Measurements from ENCODE around the gene ITIH5.

ITIH5 gene

DNA sequence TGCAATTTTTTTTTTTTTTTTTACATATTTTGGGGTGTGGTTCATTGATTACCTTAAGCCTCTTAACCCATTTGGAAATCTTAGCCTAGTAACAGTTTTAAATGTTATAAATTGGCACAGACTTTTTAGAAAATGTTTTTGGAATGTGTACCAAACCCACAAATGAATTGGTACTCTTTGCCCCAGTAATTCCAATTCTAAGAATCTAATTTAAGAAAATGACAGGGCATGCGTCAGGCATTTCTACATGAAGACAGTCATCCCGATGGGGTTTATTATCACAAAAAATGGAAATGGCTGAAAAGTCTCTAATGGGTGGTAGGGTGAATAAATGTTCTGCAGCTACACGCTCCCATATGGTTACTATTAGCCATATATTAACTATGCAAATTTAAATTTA, 54.9 kb downstream of the ITIH5 start:
- Histone ChIP-seq H3K9me3 (replicated peaks in 1 of 2; ENCODE audit: control insufficient read depth in 2 of 2, insufficient read depth in 1 of 2, low read depth in 1 of 2, low read length in 2 of 2) (no peaks in the 10 kb centered on the region), H2BK5ac (ENCODE audit: low read length) (no peak overlapping the region), H2BK15ac (ENCODE audit: low read length) (no peak overlapping the region), H2AK5ac (ENCODE audit: low read depth, low read length) (no peak overlapping the region), H3K4me1 (ENCODE audit: control insufficient read depth in 2 of 2, insufficient read depth in 1 of 2, low read depth in 1 of 2, low read length in 2 of 2) (no peaks in the 10 kb centered on the region), H3K14ac (ENCODE audit: low read length) (no peak overlapping the region), H3K36me3 (replicated peaks in 1 of 2; ENCODE audit: control insufficient read depth in 2 of 2, insufficient read depth in 2 of 2, low read length in 2 of 2) (no peaks in the 10 kb centered on the region), H2BK120ac (ENCODE audit: low read depth, low read length) (no peak overlapping the region), H3K27ac (replicated peaks; ENCODE audit: low read length) (no peak overlapping the region), H4K91ac (ENCODE audit: low read depth, low read length, poor library complexity) (no peak overlapping the region), H2AFZ (ENCODE audit: low read length) (no peak overlapping the region), H3K18ac (ENCODE audit: low read length) (no peak overlapping the region), H3K9ac (ENCODE audit: low read depth, low read length, poor library complexity) (no peak overlapping the region), H3K4me3 (ENCODE audit: low read length in 2 of 2) (no peak overlapping the region), H3K4me2 (ENCODE audit: insufficient read depth, low read length, poor library complexity, severe bottlenecking) (no peak overlapping the region), H2BK12ac (ENCODE audit: low read length) (no peak overlapping the region), H3K27me3 (ENCODE audit: control insufficient read depth in 3 of 3, insufficient read depth in 3 of 3, low read depth in 1 of 3, low read length in 3 of 3) (no peaks in the 10 kb centered on the region), H3K79me1 (ENCODE audit: low read depth, low read length) (no peaks in the 10 kb centered on the region), H3K23ac (ENCODE audit: low read depth, low read length, poor library complexity) (no peak overlapping the region), H3K4ac (ENCODE audit: low read length) (no peak overlapping the region), H4K8ac (ENCODE audit: low read depth, low read length) (no peak overlapping the region)
- DNase-seq (ENCODE audit: low spot score): no peak
- WGBS, 2 donors (ENCODE audit: extremely low coverage in 2 of 2, insufficient read length in 2 of 2, insufficient replicate concordance in 1 of 2): no CpG with 5 or more reads among the region's 3 CpGs

DNA sequence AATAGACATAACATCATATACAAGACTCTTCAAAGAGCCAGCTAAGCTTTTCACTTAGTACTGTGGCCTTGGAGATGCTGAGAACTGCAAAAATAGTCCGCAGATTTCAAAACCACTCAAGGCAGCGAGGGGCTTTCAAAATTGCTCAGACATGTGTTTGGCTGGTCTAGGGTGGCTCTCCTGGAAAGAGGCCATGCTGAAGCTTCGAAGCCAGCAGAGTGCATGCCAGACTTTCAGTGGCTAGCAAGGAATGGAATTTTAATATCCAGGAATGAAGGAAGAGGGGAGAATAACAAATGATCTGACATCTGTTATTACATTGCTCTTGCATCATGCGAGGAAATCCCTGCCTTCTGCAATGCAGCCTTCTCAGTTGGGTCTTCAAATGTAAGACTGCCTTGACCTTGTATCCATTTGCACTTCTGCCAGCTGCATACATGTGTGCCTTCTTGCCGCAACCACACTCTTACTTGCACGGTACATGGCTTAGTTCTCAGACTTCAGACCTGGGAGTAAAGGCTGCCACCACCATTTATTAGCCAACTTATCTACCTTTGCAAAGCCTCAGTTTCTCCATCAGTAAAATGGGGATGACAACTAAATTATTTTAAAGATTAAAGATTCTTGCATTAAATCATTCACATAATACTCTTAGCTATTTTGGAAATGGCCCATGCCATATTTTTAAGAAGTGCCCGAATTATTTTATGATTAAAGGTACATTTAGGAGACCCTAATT, 55.9 kb downstream of the ITIH5 start:
- no peak overlapping the region for H3K9ac ChIP-seq (ENCODE audit: low read depth, low read length, poor library complexity)
- WGBS, 2 donors (ENCODE audit: extremely low coverage in 2 of 2, insufficient read length in 2 of 2, insufficient replicate concordance in 1 of 2): no CpG with 5 or more reads among the region's 7 CpGs
- DNase-seq (ENCODE audit: low spot score): no peak

DNA sequence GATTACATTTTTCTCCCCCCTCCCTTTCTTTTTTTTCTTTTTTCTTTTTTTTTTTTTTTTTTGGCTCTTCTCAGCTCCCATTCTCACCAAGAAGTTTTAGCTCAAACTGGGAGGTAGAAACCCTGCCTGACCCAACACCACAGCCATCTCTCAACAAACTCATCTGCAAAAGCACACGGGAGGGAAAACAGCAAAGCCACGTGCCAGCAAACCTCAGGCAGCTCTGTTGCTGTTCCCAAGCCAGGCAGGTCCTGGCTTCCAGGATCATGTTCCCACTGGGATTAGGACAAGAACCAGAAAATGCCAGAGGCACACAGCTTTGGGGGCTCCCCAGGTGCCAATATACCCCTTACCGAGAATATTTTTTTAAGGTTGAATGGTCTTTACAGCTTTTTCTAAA, 56.7 kb downstream of the ITIH5 start:
- Histone ChIP-seq H4K8ac (ENCODE audit: low read depth, low read length) (no peak overlapping the region), H3K4me3 (ENCODE audit: low read length in 2 of 2) (no peak overlapping the region), H3K4me1 (ENCODE audit: control insufficient read depth in 2 of 2, insufficient read depth in 1 of 2, low read depth in 1 of 2, low read length in 2 of 2) (no peaks in the 10 kb centered on the region), H2BK15ac (ENCODE audit: low read length) (no peak overlapping the region), H2AFZ (ENCODE audit: low read length) (no peak overlapping the region), H3K27ac (replicated peaks; ENCODE audit: low read length) (no peak overlapping the region), H4K91ac (ENCODE audit: low read depth, low read length, poor library complexity) (no peak overlapping the region), H2AK5ac (ENCODE audit: low read depth, low read length) (no peak overlapping the region), H3K9me3 (replicated peaks in 1 of 2; ENCODE audit: control insufficient read depth in 2 of 2, insufficient read depth in 1 of 2, low read depth in 1 of 2, low read length in 2 of 2) (no peaks in the 10 kb centered on the region), H3K4ac (ENCODE audit: low read length) (no peak overlapping the region), H3K4me2 (ENCODE audit: insufficient read depth, low read length, poor library complexity, severe bottlenecking) (no peak overlapping the region), H2BK120ac (ENCODE audit: low read depth, low read length) (no peak overlapping the region), H3K14ac (ENCODE audit: low read length) (no peak overlapping the region), H3K79me1 (ENCODE audit: low read depth, low read length) (no peaks in the 10 kb centered on the region), H3K18ac (ENCODE audit: low read length) (no peak overlapping the region), H2BK5ac (ENCODE audit: low read length) (no peak overlapping the region), H3K9ac (ENCODE audit: low read depth, low read length, poor library complexity) (no peak overlapping the region), H3K23ac (ENCODE audit: low read depth, low read length, poor library complexity) (no peak overlapping the region), H3K27me3 (ENCODE audit: control insufficient read depth in 3 of 3, insufficient read depth in 3 of 3, low read depth in 1 of 3, low read length in 3 of 3) (no peaks in the 10 kb centered on the region), H2BK12ac (ENCODE audit: low read length) (no peak overlapping the region), H3K36me3 (replicated peaks in 1 of 2; ENCODE audit: control insufficient read depth in 2 of 2, insufficient read depth in 2 of 2, low read length in 2 of 2) (no peaks in the 10 kb centered on the region)
- DNase-seq (ENCODE audit: low spot score): no peak
- WGBS, 2 donors (ENCODE audit: extremely low coverage in 2 of 2, insufficient read length in 2 of 2, insufficient replicate concordance in 1 of 2): no CpG with 5 or more reads among the region's 3 CpGs

More for the DNA sequence above, 55.9 kb downstream of the ITIH5 start:
- Histone ChIP-seq H3K4me3 (ENCODE audit: low read length in 2 of 2) (no peak overlapping the region), H3K27me3 (ENCODE audit: control insufficient read depth in 3 of 3, insufficient read depth in 3 of 3, low read depth in 1 of 3, low read length in 3 of 3) (no peaks in the 10 kb centered on the region), H2BK120ac (ENCODE audit: low read depth, low read length) (no peak overlapping the region), H3K4me1 (ENCODE audit: control insufficient read depth in 2 of 2, insufficient read depth in 1 of 2, low read depth in 1 of 2, low read length in 2 of 2) (no peaks in the 10 kb centered on the region), H3K18ac (ENCODE audit: low read length) (no peak overlapping the region), H4K8ac (ENCODE audit: low read depth, low read length) (no peak overlapping the region), H3K4ac (ENCODE audit: low read length) (no peak overlapping the region), H3K23ac (ENCODE audit: low read depth, low read length, poor library complexity) (no peak overlapping the region), H3K27ac (replicated peaks; ENCODE audit: low read length) (no peak overlapping the region), H3K14ac (ENCODE audit: low read length) (no peak overlapping the region), H2BK12ac (ENCODE audit: low read length) (no peak overlapping the region), H2AFZ (ENCODE audit: low read length) (no peak overlapping the region), H4K91ac (ENCODE audit: low read depth, low read length, poor library complexity) (no peak overlapping the region), H2BK5ac (ENCODE audit: low read length) (no peak overlapping the region), H3K4me2 (ENCODE audit: insufficient read depth, low read length, poor library complexity, severe bottlenecking) (no peak overlapping the region), H3K79me1 (ENCODE audit: low read depth, low read length) (no peaks in the 10 kb centered on the region), H3K9me3 (replicated peaks in 1 of 2; ENCODE audit: control insufficient read depth in 2 of 2, insufficient read depth in 1 of 2, low read depth in 1 of 2, low read length in 2 of 2) (no peaks in the 10 kb centered on the region), H2AK5ac (ENCODE audit: low read depth, low read length) (no peak overlapping the region), H3K36me3 (replicated peaks in 1 of 2; ENCODE audit: control insufficient read depth in 2 of 2, insufficient read depth in 2 of 2, low read length in 2 of 2) (no peaks in the 10 kb centered on the region), H2BK15ac (ENCODE audit: low read length) (no peak overlapping the region)

DNA sequence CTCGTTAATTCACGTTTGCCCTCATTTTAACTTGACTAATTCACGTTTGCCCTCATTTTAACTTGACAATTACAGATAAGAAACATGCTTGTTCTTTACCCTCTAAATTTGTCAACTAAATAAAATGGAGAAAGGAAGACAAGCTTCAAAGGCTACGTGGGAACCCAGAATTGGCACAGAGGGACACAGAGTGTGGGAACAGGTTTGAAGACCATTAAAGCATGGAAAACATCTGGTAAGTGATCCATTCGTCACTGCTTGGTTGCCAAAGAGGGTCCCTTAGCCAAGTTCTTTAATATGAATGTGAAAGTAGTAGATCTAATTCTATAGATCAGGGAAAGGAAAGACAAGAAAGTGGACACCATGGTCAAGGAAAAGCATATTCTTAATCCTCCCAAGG, 57.2 kb downstream of the ITIH5 start:
- no peak overlapping the region for H3K9ac ChIP-seq (ENCODE audit: low read depth, low read length, poor library complexity)
- H2BK120ac ChIP-seq (ENCODE audit: low read depth, low read length): no peak overlapping the region
- WGBS, 2 donors (ENCODE audit: extremely low coverage in 2 of 2, insufficient read length in 2 of 2, insufficient replicate concordance in 1 of 2): no CpG with 5 or more reads among the region's 5 CpGs
- H4K91ac ChIP-seq (ENCODE audit: low read depth, low read length, poor library complexity): no peak overlapping the region
- no peaks in the 10 kb centered on the region for H3K79me1 ChIP-seq (ENCODE audit: low read depth, low read length)
- no peak overlapping the region for H3K4me3 ChIP-seq (ENCODE audit: low read length in 2 of 2)
- no peak overlapping the region for H3K14ac ChIP-seq (ENCODE audit: low read length)
- H3K23ac ChIP-seq (ENCODE audit: low read depth, low read length, poor library complexity): no peak overlapping the region
- H2AK5ac ChIP-seq (ENCODE audit: low read depth, low read length): no peak overlapping the region
- H3K18ac ChIP-seq (ENCODE audit: low read length): no peak overlapping the region
- no peaks in the 10 kb centered on the region for H3K36me3 ChIP-seq (replicated peaks in 1 of 2; ENCODE audit: control insufficient read depth in 2 of 2, insufficient read depth in 2 of 2, low read length in 2 of 2)
- H2BK15ac ChIP-seq (ENCODE audit: low read length): no peak overlapping the region
- H2AFZ ChIP-seq (ENCODE audit: low read length): no peak overlapping the region
- no peak for DNase-seq (ENCODE audit: low spot score)
- no peaks in the 10 kb centered on the region for H3K27me3 ChIP-seq (ENCODE audit: control insufficient read depth in 3 of 3, insufficient read depth in 3 of 3, low read depth in 1 of 3, low read length in 3 of 3)
- no peaks in the 10 kb centered on the region for H3K9me3 ChIP-seq (replicated peaks in 1 of 2; ENCODE audit: control insufficient read depth in 2 of 2, insufficient read depth in 1 of 2, low read depth in 1 of 2, low read length in 2 of 2)
- no peak overlapping the region for H3K4ac ChIP-seq (ENCODE audit: low read length)
- no peak overlapping the region for H4K8ac ChIP-seq (ENCODE audit: low read depth, low read length)
- no peaks in the 10 kb centered on the region for H3K4me1 ChIP-seq (ENCODE audit: control insufficient read depth in 2 of 2, insufficient read depth in 1 of 2, low read depth in 1 of 2, low read length in 2 of 2)
- no peak overlapping the region for H2BK5ac ChIP-seq (ENCODE audit: low read length)
- H3K4me2 ChIP-seq (ENCODE audit: insufficient read depth, low read length, poor library complexity, severe bottlenecking): no peak overlapping the region
- no peak overlapping the region for H2BK12ac ChIP-seq (ENCODE audit: low read length)
- H3K27ac ChIP-seq (replicated peaks; ENCODE audit: low read length): no peak overlapping the region

All from neuronal stem cell (in vitro differentiated cells).